NT2/D1 (cell line): ENCODE data around the gene PANX2.

Source experiments
- DNase-seq: peaks from one replicate; pipeline ENCODE4 v3.0.0-alpha.2; 2011; ENCODE audit warnings: low read depth, low spot score
- H3K27me3 ChIP-seq: 2 replicates; pipeline ENCODE4 v1.6.0; 2011; ENCODE audit warnings: mild to moderate bottlenecking; ENCODE audit not compliant: insufficient read length, insufficient read depth
- H3K36me3 ChIP-seq: 2 replicates; pipeline ENCODE4 v1.6.1; 2011; ENCODE audit warnings: mild to moderate bottlenecking, low read length, mixed read lengths; ENCODE audit not compliant: insufficient read depth, insufficient read length
- H3K4me1 ChIP-seq: 2 replicates; pipeline ENCODE4 v1.5.1; 2011; ENCODE audit not compliant: insufficient read depth, insufficient read length
- H3K4me3 ChIP-seq: 2 replicates; pipeline ENCODE4 v1.5.1; 2011; ENCODE audit warnings: low read depth; ENCODE audit not compliant: insufficient read length
- H3K9ac ChIP-seq: 2 replicates; pipeline ENCODE4 v1.6.0; 2011; ENCODE audit warnings: low read depth; ENCODE audit not compliant: insufficient read length
- H3K9me3 ChIP-seq: 2 replicates; pipeline ENCODE4 v1.5.1; 2011; ENCODE audit warnings: mild to moderate bottlenecking, low read length; ENCODE audit not compliant: insufficient read depth
- SUZ12 ChIP-seq: IDR thresholded peaks from 2 replicates; pipeline ENCODE4 v1.6.1; 2011; ENCODE audit not compliant: insufficient read length, insufficient read depth; ENCODE audit errors: extremely low read depth
- YY1 ChIP-seq: IDR thresholded peaks from 2 replicates; pipeline ENCODE4 v1.6.1; 2011; ENCODE audit not compliant: insufficient read length, insufficient read depth
- ZNF274 ChIP-seq: IDR thresholded peaks from 2 replicates; pipeline ENCODE4 v1.6.1; 2011; ENCODE audit warnings: mild to moderate bottlenecking, low read depth, low read length

The PANX2 gene

GRCh38 chr22:50178871-50179869 is 8.6 kb downstream of the PANX2 start:
- Histone ChIP-seq H3K4me3 (no peak overlapping the region), H3K27me3 (no peaks in the 10 kb centered on the region), H3K36me3 (no peaks in the 10 kb centered on the region), H3K9ac (no peak overlapping the region), H3K9me3 (no peaks in the 10 kb centered on the region), H3K4me1 (peaks cover 10% of the 10 kb centered on the region)
- TF ChIP-seq ZNF274 (no peak), SUZ12 (no peak), YY1 (no peak)
- no peak for DNase-seq

DNA sequence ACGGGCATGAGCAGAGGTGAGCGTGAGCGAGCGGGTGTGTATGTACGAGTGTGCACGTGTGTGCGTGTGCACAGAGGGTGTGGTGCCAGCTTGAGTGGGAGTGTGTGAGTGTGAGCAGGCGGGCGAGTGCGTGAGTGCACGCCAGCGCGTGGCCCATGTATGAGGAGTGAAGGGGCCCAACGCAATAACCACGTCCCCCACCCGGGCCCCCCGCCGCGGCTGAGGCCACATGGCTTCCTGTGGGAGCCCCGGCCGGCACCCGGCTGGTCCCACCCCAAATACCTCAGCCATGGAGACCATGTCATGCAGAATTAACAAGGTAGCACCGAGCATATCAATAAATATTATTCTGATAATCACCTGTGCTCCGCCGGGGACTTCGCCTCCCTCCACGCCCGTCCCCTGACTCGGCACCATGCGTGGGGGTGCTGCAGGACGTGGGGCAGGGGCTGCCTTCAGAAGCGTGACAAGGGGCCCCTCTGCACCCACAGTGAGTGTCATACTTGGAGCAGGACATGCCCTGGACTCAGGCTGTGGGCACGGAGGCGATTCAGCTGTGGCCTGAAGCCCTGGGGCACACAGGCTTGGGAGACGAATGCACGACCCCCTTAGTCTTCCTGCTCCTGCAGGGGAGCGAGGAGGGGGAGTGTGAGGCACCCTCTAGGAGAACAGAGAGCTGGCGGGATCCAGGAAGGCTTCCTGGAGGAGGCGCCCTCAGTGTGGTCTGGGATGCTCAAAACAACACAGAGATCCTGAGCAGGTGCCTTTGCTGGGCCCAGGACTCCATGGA is 9.6 kb downstream of the PANX2 start:
- H3K36me3 ChIP-seq = no peaks in the 10 kb centered on the region
- DNase-seq = no peak
- no peak overlapping the region for H3K9ac ChIP-seq
- no peaks in the 10 kb centered on the region for H3K9me3 ChIP-seq
- no peak overlapping the region for H3K4me3 ChIP-seq
- H3K27me3 ChIP-seq = no peaks in the 10 kb centered on the region
- TF ChIP-seq YY1 (no peak), SUZ12 (no peak), ZNF274 (no peak)
- H3K4me1 ChIP-seq = peaks cover 11% of the 10 kb centered on the region

GRCh38 chr22:50180727-50181521 is 10.4 kb downstream of the PANX2 start:
- Histone ChIP-seq H3K4me3 (no peak overlapping the region), H3K9me3 (no peaks in the 10 kb centered on the region), H3K27me3 (no peaks in the 10 kb centered on the region), H3K9ac (no peak overlapping the region), H3K4me1 (peaks cover 11% of the 10 kb centered on the region), H3K36me3 (no peaks in the 10 kb centered on the region)
- no peak for TF ChIP-seq ZNF274
- no peak for TF ChIP-seq SUZ12
- TF ChIP-seq YY1 = no peak
- DNase-seq = no peak

GRCh38 chr22:50182176-50183081 is 11.9 kb downstream of the PANX2 start:
- H3K9ac ChIP-seq = no peak overlapping the region

DNA sequence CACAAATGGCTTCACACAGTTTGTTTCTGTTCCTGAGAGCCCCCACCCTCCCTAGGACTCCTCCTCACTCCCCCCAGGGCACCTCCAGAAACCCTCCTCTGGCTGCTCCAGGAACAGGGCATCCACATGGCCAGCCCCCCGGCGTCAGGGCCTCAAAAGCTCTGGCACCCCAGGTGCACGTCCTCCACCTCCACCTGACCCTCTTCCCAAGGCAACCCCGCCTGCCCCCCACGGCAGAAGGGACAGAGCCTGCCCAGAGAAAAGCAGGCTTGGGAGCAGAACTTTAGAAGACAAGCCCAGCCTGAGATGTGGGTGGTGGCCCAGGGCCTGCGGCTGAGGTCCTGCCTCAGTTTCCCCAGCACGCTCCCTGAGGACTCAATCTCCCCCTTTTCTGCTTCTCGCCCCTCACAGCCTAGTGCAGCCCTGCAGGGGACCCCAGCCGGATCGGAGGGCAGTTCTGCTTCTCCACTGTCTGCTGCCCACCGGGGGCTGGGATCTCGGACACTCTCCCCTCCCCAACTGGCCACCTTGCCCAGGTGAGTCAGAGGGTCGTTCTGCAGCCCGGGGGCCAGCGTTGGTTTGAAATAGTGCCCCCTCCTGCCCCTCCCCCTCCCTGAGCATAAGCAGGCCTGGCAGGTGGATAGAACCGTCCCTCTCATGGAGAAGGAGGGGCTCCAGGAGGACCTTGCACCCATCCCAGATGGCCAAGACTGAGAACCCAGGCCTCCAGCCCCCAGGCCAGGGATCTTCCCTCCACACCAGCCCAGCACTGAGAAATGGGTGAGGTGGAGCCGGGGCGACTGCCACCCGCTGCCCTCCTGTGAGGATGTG is 12.8 kb downstream of the PANX2 start:
- Histone ChIP-seq H3K4me1 (peaks cover 14% of the 10 kb centered on the region), H3K9me3 (no peaks in the 10 kb centered on the region), H3K4me3 (no peak overlapping the region), H3K9ac (no peak overlapping the region), H3K36me3 (peaks cover 2% of the 10 kb centered on the region), H3K27me3 (no peaks in the 10 kb centered on the region)
- TF ChIP-seq YY1 = no peak
- no peak for DNase-seq

More at GRCh38 chr22:50182176-50183081, 11.9 kb downstream of the PANX2 start:
- Histone ChIP-seq H3K27me3 (no peaks in the 10 kb centered on the region), H3K4me1 (peaks cover 13% of the 10 kb centered on the region), H3K36me3 (no peaks in the 10 kb centered on the region), H3K9me3 (no peaks in the 10 kb centered on the region), H3K4me3 (no peak overlapping the region)
- no peak for TF ChIP-seq SUZ12
- TF ChIP-seq ZNF274 = no peak
- TF ChIP-seq YY1 = no peak
- no peak for DNase-seq
